Epithelial cell of esophagus (primary cell): Measurements from ENCODE around the gene GID4.

Source experiments
- DNase-seq: peaks from one replicate; pipeline ENCODE4 v3.0.0; 2010; ENCODE audit warnings: low read depth
- H3K4me3 ChIP-seq: 2 replicates; pipeline ENCODE4 v1.5.1; 2011; ENCODE audit warnings: mild to moderate bottlenecking, low read length, control low read depth
- CTCF ChIP-seq: IDR thresholded peaks from 2 replicates; pipeline ENCODE4 v1.5.1; 2011; ENCODE audit warnings: low read depth, mild to moderate bottlenecking, low read length, control low read depth, inconsistent platforms; ENCODE audit not compliant: insufficient read depth; ENCODE audit errors: missing control alignments

Gene GID4

GRCh38 chr17:18016426-18016825 is 22.8 kb upstream of the GID4 start:
- TF ChIP-seq CTCF, result no peak
- no peak overlapping the region for H3K4me3 ChIP-seq
- no peak for DNase-seq

- H3K4me3 ChIP-seq, result no peak overlapping the region
- DNase-seq, result no peak
- TF ChIP-seq CTCF, result no peak
Observed at GRCh38 chr17:18017958-18018357, 21.2 kb upstream of the GID4 start.

- no peak for DNase-seq
- no peak overlapping the region for H3K4me3 ChIP-seq
- TF ChIP-seq CTCF, result no peak
Observed at GRCh38 chr17:18018411-18018921, 20.7 kb upstream of the GID4 start.

GRCh38 chr17:18019838-18020154 is 19.4 kb upstream of the GID4 start:
- TF ChIP-seq CTCF, result no peak
- no peak overlapping the region for H3K4me3 ChIP-seq
- DNase-seq, result no peak

- H3K4me3 ChIP-seq, result no peak overlapping the region
- TF ChIP-seq CTCF, result no peak
- no peak for DNase-seq
Observed at GRCh38 chr17:18020971-18021370, 18.2 kb upstream of the GID4 start.

- H3K4me3 ChIP-seq, result no peak overlapping the region
- no peak for DNase-seq
- TF ChIP-seq CTCF, result no peak
Observed at GRCh38 chr17:18021372-18021771, 17.8 kb upstream of the GID4 start.

GRCh38 chr17:18025241-18025944 is 13.8 kb upstream of the GID4 start:
- TF ChIP-seq CTCF, result peak; percentile 1
- no peak overlapping the region for H3K4me3 ChIP-seq
- peak; percentile 93 for DNase-seq
